Neuronal stem cell (in vitro differentiated cells): ENCODE data around the gene ZNF865.

Experiments
- DNase-seq: peaks from one replicate; pipeline ENCODE4 v3.0.0-alpha.2; 2013; ENCODE audit warnings: low spot score
- H2AFZ ChIP-seq: one replicate; pipeline ENCODE4 v1.6.1; 2013; ENCODE audit warnings: mild to moderate bottlenecking, low read length, inconsistent platforms
- H2AK5ac ChIP-seq: 2 replicates; pipeline ENCODE4 v1.6.1; 2013; ENCODE audit warnings: low read depth, mild to moderate bottlenecking, inconsistent platforms, low read length, moderate library complexity, mixed read lengths
- H2BK120ac ChIP-seq: 2 replicates; pipeline ENCODE4 v1.6.1; 2013; ENCODE audit warnings: low read depth, mild to moderate bottlenecking, inconsistent platforms, low read length, moderate library complexity, mixed read lengths
- H2BK12ac ChIP-seq: one replicate; pipeline ENCODE4 v1.6.1; 2013; ENCODE audit warnings: low read length, inconsistent platforms
- H2BK15ac ChIP-seq: 2 replicates; pipeline ENCODE4 v1.6.1; 2013; ENCODE audit warnings: mild to moderate bottlenecking, low read length, inconsistent platforms, mixed read lengths
- H2BK5ac ChIP-seq: one replicate; pipeline ENCODE4 v1.6.1; 2013; ENCODE audit warnings: inconsistent platforms, mild to moderate bottlenecking, low read length, moderate library complexity
- H3K14ac ChIP-seq: one replicate; pipeline ENCODE4 v1.6.1; 2013; ENCODE audit warnings: low read length, inconsistent platforms
- H3K18ac ChIP-seq: 2 replicates; pipeline ENCODE4 v1.6.1; 2013; ENCODE audit warnings: low read length, inconsistent platforms
- H3K23ac ChIP-seq: 2 replicates; pipeline ENCODE4 v1.6.1; 2013; ENCODE audit warnings: low read depth, mild to moderate bottlenecking, mixed read lengths, low read length, inconsistent platforms; ENCODE audit not compliant: poor library complexity
- H3K27ac ChIP-seq: replicated peaks from 3 replicates; pipeline ENCODE4 v1.5.1; 2013; ENCODE audit warnings: low read length, inconsistent platforms
- H3K27me3 ChIP-seq, 3 experiments: 2 replicates each; pipeline ENCODE4 v1.6.1; 2013; ENCODE audit warnings: low read length in 3 of 3, mild to moderate bottlenecking in 2 of 3, inconsistent platforms in 1 of 3, low read depth in 1 of 3, mixed read lengths in 1 of 3, moderate library complexity in 1 of 3; ENCODE audit not compliant: control insufficient read depth in 3 of 3, insufficient read depth in 3 of 3
- H3K36me3 ChIP-seq, 2 donors: replicated peaks in 1 of 2; 2 replicates each; pipeline ENCODE4 v1.6.1; 2013; ENCODE audit warnings: low read length in 2 of 2; ENCODE audit not compliant: control insufficient read depth in 2 of 2, insufficient read depth in 2 of 2
- H3K4ac ChIP-seq: 2 replicates; pipeline ENCODE4 v1.6.1; 2013; ENCODE audit warnings: inconsistent platforms, mild to moderate bottlenecking, low read length, moderate library complexity
- H3K4me1 ChIP-seq, 2 donors: 1 replicate in 1 of 2; 2 replicates in 1 of 2; pipeline ENCODE4 v1.6.1; 2013; ENCODE audit warnings: low read length in 2 of 2, low read depth in 1 of 2; ENCODE audit not compliant: control insufficient read depth in 2 of 2, insufficient read depth in 1 of 2
- H3K4me2 ChIP-seq: one replicate; pipeline ENCODE4 v1.6.1; 2013; ENCODE audit warnings: mild to moderate bottlenecking, low read length, inconsistent platforms; ENCODE audit not compliant: insufficient read depth, poor library complexity, severe bottlenecking
- H3K4me3 ChIP-seq, 2 donors: 2 replicates each; pipeline ENCODE4 v1.5.1; 2013; ENCODE audit warnings: low read length in 2 of 2, mild to moderate bottlenecking in 2 of 2, inconsistent platforms in 1 of 2, moderate library complexity in 1 of 2
- H3K79me1 ChIP-seq: one replicate; pipeline ENCODE4 v1.6.1; 2013; ENCODE audit warnings: low read depth, mild to moderate bottlenecking, inconsistent platforms, low read length, moderate library complexity
- H3K9ac ChIP-seq: one replicate; pipeline ENCODE4 v1.6.1; 2013; ENCODE audit warnings: mild to moderate bottlenecking, low read depth, low read length, inconsistent platforms; ENCODE audit not compliant: poor library complexity
- H3K9me3 ChIP-seq, 2 donors: replicated peaks in 1 of 2; 2 replicates each; pipeline versions ENCODE3 to v1.6.1; 2013; ENCODE audit warnings: low read length in 2 of 2, mild to moderate bottlenecking in 2 of 2, inconsistent platforms in 1 of 2, low read depth in 1 of 2, mixed read lengths in 1 of 2, moderate library complexity in 1 of 2; ENCODE audit not compliant: control insufficient read depth in 2 of 2, insufficient read depth in 1 of 2
- H4K8ac ChIP-seq: one replicate; pipeline ENCODE4 v1.6.1; 2013; ENCODE audit warnings: low read depth, mild to moderate bottlenecking, inconsistent platforms, low read length, moderate library complexity
- H4K91ac ChIP-seq: one replicate; pipeline ENCODE4 v1.6.1; 2013; ENCODE audit warnings: low read length, low read depth, mild to moderate bottlenecking, inconsistent platforms; ENCODE audit not compliant: poor library complexity
- WGBS, 2 donors: extraction: QIAGEN DNeasy Blood & Tissue Kit; methylation state at CpG; one replicate each; pipeline ENCODE4 v1.1.7; 2013; ENCODE audit warnings: missing lambda C conversion rate in 2 of 2, mixed read lengths in 1 of 2; ENCODE audit not compliant: insufficient read length in 2 of 2, insufficient replicate concordance in 1 of 2; ENCODE audit errors: extremely low coverage in 2 of 2; 5-methylcytosine and 5-hydroxymethylcytosine counted together

The ZNF865 gene

DNA sequence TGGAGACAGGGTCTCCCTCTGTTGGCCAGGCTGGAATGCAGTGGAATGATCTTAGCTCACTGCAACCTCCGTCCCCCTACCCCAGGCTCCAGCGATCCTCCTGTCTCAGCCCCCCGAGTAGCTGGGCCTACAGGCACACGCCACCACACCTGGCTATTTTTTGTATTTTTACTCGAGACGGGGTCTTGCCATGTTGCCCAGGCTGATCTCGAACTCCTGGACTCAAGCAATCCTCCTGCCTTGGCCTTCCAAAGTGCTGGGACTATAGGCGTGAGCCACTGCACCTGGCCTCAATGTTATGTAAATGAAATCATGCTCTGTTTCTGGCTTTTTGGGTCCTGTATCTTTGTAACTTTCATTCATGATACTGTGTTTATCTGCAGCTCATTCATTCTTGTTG lies 16.7 kb upstream of the ZNF865 start:
- no peak overlapping the region for H3K4me2 ChIP-seq
- no peak overlapping the region for H3K14ac ChIP-seq
- no peaks in the 10 kb centered on the region for H3K79me1 ChIP-seq
- no CpG with 5 or more reads among the region's 8 CpGs for WGBS, 2 donors
- H3K4me3 ChIP-seq: no peak overlapping the region
- H4K91ac ChIP-seq: no peak overlapping the region
- H2BK5ac ChIP-seq: no peak overlapping the region
- H2AK5ac ChIP-seq: no peak overlapping the region
- H3K4me1 ChIP-seq: peaks cover 15 to 17% of the 10 kb centered on the region in 2 donors
- no peak overlapping the region for H2BK15ac ChIP-seq
- H3K36me3 ChIP-seq: peaks cover 5 to 20% of the 10 kb centered on the region in 2 donors
- no peak overlapping the region for H3K4ac ChIP-seq
- H4K8ac ChIP-seq: no peak overlapping the region
- no peak overlapping the region for H2BK120ac ChIP-seq
- no peaks in the 10 kb centered on the region for H3K9me3 ChIP-seq
- H3K27ac ChIP-seq: no peak overlapping the region
- H3K18ac ChIP-seq: no peak overlapping the region
- H3K9ac ChIP-seq: no peak overlapping the region
- no peaks in the 10 kb centered on the region for H3K27me3 ChIP-seq
- H2AFZ ChIP-seq: no peak overlapping the region
- H2BK12ac ChIP-seq: no peak overlapping the region
- no peak for DNase-seq
- no peak overlapping the region for H3K23ac ChIP-seq

DNA sequence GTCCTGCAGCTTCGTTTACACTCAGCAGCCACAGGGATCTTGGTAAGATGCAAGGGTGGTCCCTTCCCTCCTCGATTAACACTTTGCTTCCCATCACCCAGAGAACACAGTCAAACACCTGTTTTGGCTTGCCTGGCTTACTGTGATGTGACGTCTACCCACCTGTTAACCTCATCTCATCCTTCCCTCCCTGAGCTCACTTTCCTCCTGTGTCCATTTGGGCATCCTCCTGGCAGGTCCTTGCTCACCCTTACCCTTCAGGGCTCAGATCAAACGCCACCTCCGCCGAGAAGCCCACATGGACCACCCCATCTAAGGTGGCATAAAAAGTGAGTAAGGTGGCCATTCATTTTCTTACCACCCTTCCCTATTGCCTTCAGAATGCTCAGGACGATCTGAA lies 15.3 kb upstream of the ZNF865 start:
- no peak overlapping the region for H2BK5ac ChIP-seq
- H3K79me1 ChIP-seq: no peaks in the 10 kb centered on the region
- H3K36me3 ChIP-seq: peaks cover 11 to 30% of the 10 kb centered on the region in 2 donors
- peaks cover 15 to 17% of the 10 kb centered on the region in 2 donors for H3K4me1 ChIP-seq
- H2AFZ ChIP-seq: no peak overlapping the region
- H4K8ac ChIP-seq: no peak overlapping the region
- WGBS, 2 donors: no CpG with 5 or more reads among the region's 7 CpGs
- peak overlapping the region; percentile 31 for H3K18ac ChIP-seq
- no peak overlapping the region for H3K4me3 ChIP-seq
- H3K27me3 ChIP-seq: no peaks in the 10 kb centered on the region
- no peak overlapping the region for H3K14ac ChIP-seq
- H2BK120ac ChIP-seq: no peak overlapping the region
- peak overlapping the region; percentile 46 for H3K4ac ChIP-seq
- H3K9ac ChIP-seq: no peak overlapping the region
- H2BK12ac ChIP-seq: peak overlapping the region; percentile 25
- DNase-seq: no peak
- H4K91ac ChIP-seq: no peak overlapping the region
- H3K4me2 ChIP-seq: no peak overlapping the region
- no peak overlapping the region for H3K27ac ChIP-seq
- H3K9me3 ChIP-seq: peaks cover 0 to 2% of the 10 kb centered on the region in 2 donors
- no peak overlapping the region for H3K23ac ChIP-seq
- H2BK15ac ChIP-seq: peak overlapping the region; percentile 82
- no peak overlapping the region for H2AK5ac ChIP-seq

DNA sequence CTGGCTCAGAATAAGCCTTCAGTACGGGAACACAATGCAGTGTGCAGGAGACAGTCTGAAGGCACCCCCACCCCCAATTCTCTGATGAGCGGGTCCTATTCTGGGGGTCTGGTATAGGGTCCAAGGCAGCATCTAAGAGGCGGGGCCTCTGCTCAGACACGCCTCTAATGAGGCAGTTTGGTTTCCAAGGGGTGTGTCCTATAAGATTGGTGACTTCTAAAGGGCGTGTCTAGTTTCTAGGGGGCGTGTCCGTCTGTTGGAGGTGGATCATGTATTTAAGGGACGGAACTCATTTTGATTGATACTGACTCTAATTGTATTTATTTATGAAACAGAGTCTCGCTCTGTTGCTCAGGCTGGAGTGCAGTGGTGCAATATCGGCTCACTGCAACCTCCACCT lies 14.8 kb upstream of the ZNF865 start:
- H3K4me1 ChIP-seq: peaks cover 13% of the 10 kb centered on the region in 2 donors
- no peak overlapping the region for H2BK120ac ChIP-seq
- DNase-seq: no peak
- H3K9ac ChIP-seq: no peak overlapping the region
- WGBS, 2 donors: no CpG with 5 or more reads among the region's 10 CpGs
- H3K18ac ChIP-seq: no peak overlapping the region
- no peaks in the 10 kb centered on the region for H3K27me3 ChIP-seq
- H3K23ac ChIP-seq: no peak overlapping the region
- H3K9me3 ChIP-seq: peaks cover 0 to 2% of the 10 kb centered on the region in 2 donors
- H2AK5ac ChIP-seq: no peak overlapping the region
- H3K4ac ChIP-seq: no peak overlapping the region
- no peak overlapping the region for H3K4me3 ChIP-seq
- H4K8ac ChIP-seq: no peak overlapping the region
- no peak overlapping the region for H2BK15ac ChIP-seq
- peaks cover 16 to 35% of the 10 kb centered on the region in 2 donors for H3K36me3 ChIP-seq
- H2BK12ac ChIP-seq: no peak overlapping the region
- H3K4me2 ChIP-seq: no peak overlapping the region
- no peaks in the 10 kb centered on the region for H3K79me1 ChIP-seq
- no peak overlapping the region for H4K91ac ChIP-seq
- no peak overlapping the region for H2AFZ ChIP-seq
- H3K27ac ChIP-seq: no peak overlapping the region
- H3K14ac ChIP-seq: no peak overlapping the region
- no peak overlapping the region for H2BK5ac ChIP-seq

DNA sequence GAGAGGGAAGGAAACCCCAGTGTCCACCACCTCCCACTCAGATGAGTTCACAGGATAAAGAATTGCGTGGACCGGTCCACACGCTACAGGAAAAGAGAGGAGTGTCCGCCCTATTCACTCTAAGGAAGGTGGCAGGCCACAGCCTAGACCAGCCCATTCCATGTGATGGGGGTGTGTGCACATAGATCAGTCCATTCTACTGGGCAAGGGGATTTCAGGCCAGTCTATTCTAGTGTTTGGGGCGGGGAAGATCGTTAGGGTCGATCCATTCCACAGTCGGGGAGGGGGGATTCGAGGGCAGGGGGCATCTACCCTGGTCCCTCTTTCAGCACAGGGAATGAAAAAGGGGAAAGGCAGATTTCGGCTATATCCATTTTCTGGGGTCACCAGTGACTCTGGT lies 13.9 kb upstream of the ZNF865 start:
- no peak overlapping the region for H3K4me2 ChIP-seq

More for the DNA sequence above, 13.9 kb upstream of the ZNF865 start:
- no peak overlapping the region for H4K8ac ChIP-seq
- H3K36me3 ChIP-seq: peaks cover 25 to 45% of the 10 kb centered on the region in 2 donors
- no peak overlapping the region for H2AK5ac ChIP-seq
- H2BK12ac ChIP-seq: no peak overlapping the region
- no peak overlapping the region for H4K91ac ChIP-seq
- H3K9ac ChIP-seq: no peak overlapping the region
- H3K79me1 ChIP-seq: no peaks in the 10 kb centered on the region
- no peak for DNase-seq
- peaks cover 6 to 8% of the 10 kb centered on the region in 2 donors for H3K4me1 ChIP-seq
- H3K23ac ChIP-seq: no peak overlapping the region
- no peak overlapping the region for H3K27ac ChIP-seq
- no peaks in the 10 kb centered on the region for H3K27me3 ChIP-seq
- H2AFZ ChIP-seq: no peak overlapping the region
- H3K9me3 ChIP-seq: peaks cover 0 to 5% of the 10 kb centered on the region in 2 donors
- no peak overlapping the region for H2BK15ac ChIP-seq
- H2BK5ac ChIP-seq: no peak overlapping the region
- no peak overlapping the region for H3K18ac ChIP-seq
- no CpG with 5 or more reads among the region's 10 CpGs for WGBS, 2 donors
- H3K4ac ChIP-seq: no peak overlapping the region
- no peak overlapping the region for H2BK120ac ChIP-seq
- H3K4me3 ChIP-seq: no peak overlapping the region
- H3K14ac ChIP-seq: no peak overlapping the region
